ENCODE measurements around the gene PAFAH1B2. TPM values are rescaled to one million over a fixed set of nuclear protein-coding genes. Genes with fewer than 3 reads are reported as not detected.
"Not testable (repeated sequence)": the region's sequence is repeated elsewhere in the genome, so short reads cannot be mapped to it uniquely, and the experiment has no call there.

The PAFAH1B2 gene
- polyA plus RNA-seq, 3 donors: 8.1 to 35.5 (median 22.2) TPM

- 88 to 91% (median 89%) methylated on average over 7 to 8 of the region's 8 CpGs for WGBS, 3 donors
These were observed 65.5 kb downstream of the PAFAH1B2 start for GRCh38 chr11:117209351-117210125.

GRCh38 chr11:117210620-117211019, 66.5 kb downstream of the PAFAH1B2 start:
- no peak overlapping the region for H3K27ac ChIP-seq (ENCODE audit: low read depth, low read length)
- 94 to 100% (median 99%) methylated on average over 3 of the region's 3 CpGs for WGBS, 3 donors

More at GRCh38 chr11:117209351-117210125, 65.5 kb downstream of the PAFAH1B2 start:
- not testable (repeated sequence) for H3K27ac ChIP-seq (ENCODE audit: low read depth, low read length)

GRCh38 chr11:117212697-117213355, 68.7 kb downstream of the PAFAH1B2 start:
- no peak overlapping the region for H3K27ac ChIP-seq (ENCODE audit: low read depth, low read length)

GRCh38 chr11:117214404-117215110, 70.5 kb downstream of the PAFAH1B2 start:
- no peak overlapping the region for H3K27ac ChIP-seq (ENCODE audit: low read depth, low read length)
- whole genome bisulfite sequencing, 3 donors: 88 to 91% (median 90%) methylated on average over 7 of the region's 7 CpGs

More at GRCh38 chr11:117212697-117213355, 68.7 kb downstream of the PAFAH1B2 start:
- 94 to 98% (median 94%) methylated on average over 11 of the region's 11 CpGs for WGBS, 3 donors

- WGBS, 3 donors: 50 to 79% (median 72%) methylated on average over 11 of the region's 11 CpGs
- peak overlapping the region; percentile 60 for H3K27ac ChIP-seq (ENCODE audit: low read depth, low read length)
These were observed 73.3 kb downstream of the PAFAH1B2 start for GRCh38 chr11:117217141-117218084.

- whole genome bisulfite sequencing, 3 donors: 47 to 63% (median 62%) methylated on average over 15 of the region's 15 CpGs
- H3K27ac ChIP-seq (ENCODE audit: low read depth, low read length): peak overlapping the region; percentile 60
These were observed 74.2 kb downstream of the PAFAH1B2 start for GRCh38 chr11:117218133-117218915.

GRCh38 chr11:117219001-117219400, 74.9 kb downstream of the PAFAH1B2 start:
- H3K27ac ChIP-seq (ENCODE audit: low read depth, low read length): peak overlapping the region; percentile 23
- WGBS, 3 donors: 51 to 88% (median 87%) methylated on average over 9 of the region's 9 CpGs

- peak overlapping the region; percentile 23 for H3K27ac ChIP-seq (ENCODE audit: low read depth, low read length)
- 84 to 92% (median 87%) methylated on average over 8 of the region's 8 CpGs for WGBS, 3 donors
These were observed 75.4 kb downstream of the PAFAH1B2 start for GRCh38 chr11:117219455-117219854.

- no peak overlapping the region for H3K27ac ChIP-seq (ENCODE audit: low read depth, low read length)
- WGBS, 3 donors: 77 to 88% (median 81%) methylated on average over 4 of the region's 4 CpGs
These were observed 75.9 kb downstream of the PAFAH1B2 start for GRCh38 chr11:117219995-117220394.

- WGBS, 3 donors: 46 to 61% (median 47%) methylated on average over 9 of the region's 9 CpGs
- H3K27ac ChIP-seq (ENCODE audit: low read depth, low read length): peak overlapping the region; percentile 45
These were observed 76.5 kb downstream of the PAFAH1B2 start for GRCh38 chr11:117220568-117220967.

- 46 to 60% (median 47%) methylated on average over 7 of the region's 7 CpGs for WGBS, 3 donors
- H3K27ac ChIP-seq (ENCODE audit: low read depth, low read length): peak overlapping the region; percentile 45
These were observed 77.1 kb downstream of the PAFAH1B2 start for GRCh38 chr11:117220999-117221774.

- WGBS, 3 donors: 48 to 54% (median 52%) methylated on average over 7 of the region's 7 CpGs
- peak overlapping the region; percentile 45 for H3K27ac ChIP-seq (ENCODE audit: low read depth, low read length)
These were observed 77.9 kb downstream of the PAFAH1B2 start for GRCh38 chr11:117221775-117222517.

- H3K27ac ChIP-seq (ENCODE audit: low read depth, low read length): no peak overlapping the region
- 94 to 97% (median 94%) methylated on average over 14 of the region's 14 CpGs for WGBS, 3 donors
These were observed 79.1 kb downstream of the PAFAH1B2 start for GRCh38 chr11:117222991-117223740.

- H3K27ac ChIP-seq (ENCODE audit: low read depth, low read length): no peak overlapping the region
- 78 to 83% (median 83%) methylated on average over 17 of the region's 17 CpGs for WGBS, 3 donors
These were observed 79.9 kb downstream of the PAFAH1B2 start for GRCh38 chr11:117223741-117224689.
